C4-2B (cell line): ENCODE data around the gene DHRS7B.
"Not testable (repeated sequence)": the region's sequence is repeated elsewhere in the genome, so short reads cannot be mapped to it uniquely, and the experiment has no call there.

Source experiments
- ZFX ChIP-seq: fragments of 450-650 bp; IDR thresholded peaks from 2 replicates; pipeline ENCODE4 v1.6.1; 2017
- TF ChIP-seq, protein P1 (sequence below): fragments of 450-650 bp; conservative IDR thresholded peaks from 2 replicates; pipeline ENCODE4 v1.5.1; 2017; ENCODE audit warnings: mild to moderate bottlenecking

DNA sequence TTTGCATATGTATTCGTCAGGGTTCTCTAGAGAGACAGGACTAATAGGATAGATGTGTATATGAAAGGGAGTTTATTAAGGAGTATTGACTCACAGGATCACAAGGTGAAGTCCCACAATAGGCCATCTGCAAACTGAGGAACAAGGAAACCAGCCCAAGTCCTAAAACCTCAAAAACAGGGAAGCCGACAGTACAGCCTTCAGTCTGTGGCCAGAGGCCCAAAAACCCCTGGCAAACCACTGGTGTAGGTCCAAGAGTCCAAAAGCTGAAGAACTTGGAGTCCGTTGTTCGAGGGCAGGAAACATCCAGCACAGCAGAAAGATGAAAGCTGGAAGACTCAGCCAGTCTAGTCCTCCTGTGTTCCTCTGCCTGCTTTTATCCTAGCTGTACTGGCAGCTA is 12.0 kb upstream of the DHRS7B start:
- TF ChIP-seq, protein P1, sequence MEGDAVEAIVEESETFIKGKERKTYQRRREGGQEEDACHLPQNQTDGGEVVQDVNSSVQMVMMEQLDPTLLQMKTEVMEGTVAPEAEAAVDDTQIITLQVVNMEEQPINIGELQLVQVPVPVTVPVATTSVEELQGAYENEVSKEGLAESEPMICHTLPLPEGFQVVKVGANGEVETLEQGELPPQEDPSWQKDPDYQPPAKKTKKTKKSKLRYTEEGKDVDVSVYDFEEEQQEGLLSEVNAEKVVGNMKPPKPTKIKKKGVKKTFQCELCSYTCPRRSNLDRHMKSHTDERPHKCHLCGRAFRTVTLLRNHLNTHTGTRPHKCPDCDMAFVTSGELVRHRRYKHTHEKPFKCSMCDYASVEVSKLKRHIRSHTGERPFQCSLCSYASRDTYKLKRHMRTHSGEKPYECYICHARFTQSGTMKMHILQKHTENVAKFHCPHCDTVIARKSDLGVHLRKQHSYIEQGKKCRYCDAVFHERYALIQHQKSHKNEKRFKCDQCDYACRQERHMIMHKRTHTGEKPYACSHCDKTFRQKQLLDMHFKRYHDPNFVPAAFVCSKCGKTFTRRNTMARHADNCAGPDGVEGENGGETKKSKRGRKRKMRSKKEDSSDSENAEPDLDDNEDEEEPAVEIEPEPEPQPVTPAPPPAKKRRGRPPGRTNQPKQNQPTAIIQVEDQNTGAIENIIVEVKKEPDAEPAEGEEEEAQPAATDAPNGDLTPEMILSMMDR, result not testable (repeated sequence)
- TF ChIP-seq ZFX, result not testable (repeated sequence)
